GM18870 (cell line): ENCODE measurements around the gene BCL2L1.
A peak's percentile ranks its signal among the peaks of the same experiment; 100 is the strongest.
"Not testable (repeated sequence)": the region's sequence is repeated elsewhere in the genome, so short reads cannot be mapped to it uniquely, and the experiment has no call there.

Experiments used
- ATAC-seq: cut with Tn5 transposase; IDR thresholded peaks from one replicate; pipeline ENCODE4 v1.9.1; 2021; ENCODE audit warnings: moderate library complexity; ENCODE audit not compliant: unreplicated experiment

Gene BCL2L1

GRCh38 chr20:31722257-31723068 lies at the start of gene BCL2L1:
Gene BCL2L1, minus strand, starts transcription at chr20:31722868. Its CDS starts 650 bp downstream, at chr20:31722218.
- ATAC-seq = peak; percentile 8

GRCh38 chr20:31770243-31770642 lies 47.6 kb upstream of the BCL2L1 start:
- no peak for ATAC-seq

GRCh38 chr20:31769681-31770080 lies 47.0 kb upstream of the BCL2L1 start:
- no peak for ATAC-seq

DNA sequence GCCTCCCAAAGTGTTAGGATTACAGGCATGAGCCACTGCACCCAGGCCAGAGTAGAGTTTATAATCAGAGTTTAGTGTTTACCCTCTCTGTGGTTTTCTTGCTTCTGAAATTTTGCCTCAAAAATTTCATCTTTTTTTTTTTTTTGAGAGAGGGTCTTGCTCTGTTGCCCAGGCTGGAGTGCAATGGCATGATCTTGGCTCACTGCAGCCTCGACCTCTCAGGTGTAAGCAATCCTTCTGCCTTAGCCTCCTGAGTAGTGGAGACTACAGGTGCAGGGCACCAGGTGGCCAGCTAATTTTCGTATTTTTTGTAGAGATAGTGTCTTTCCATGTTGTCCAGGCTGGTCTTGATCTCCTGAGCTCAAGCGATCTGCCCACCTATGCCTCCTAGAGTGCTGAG lies 45.1 kb upstream of the BCL2L1 start:
- ATAC-seq = no peak

GRCh38 chr20:31764641-31765305 lies 42.1 kb upstream of the BCL2L1 start:
- no peak for ATAC-seq

GRCh38 chr20:31760519-31761240 lies 38.0 kb upstream of the BCL2L1 start:
- no peak for ATAC-seq

- ATAC-seq = no peak
These were observed 37.3 kb upstream of the BCL2L1 start for GRCh38 chr20:31759836-31760518.

DNA sequence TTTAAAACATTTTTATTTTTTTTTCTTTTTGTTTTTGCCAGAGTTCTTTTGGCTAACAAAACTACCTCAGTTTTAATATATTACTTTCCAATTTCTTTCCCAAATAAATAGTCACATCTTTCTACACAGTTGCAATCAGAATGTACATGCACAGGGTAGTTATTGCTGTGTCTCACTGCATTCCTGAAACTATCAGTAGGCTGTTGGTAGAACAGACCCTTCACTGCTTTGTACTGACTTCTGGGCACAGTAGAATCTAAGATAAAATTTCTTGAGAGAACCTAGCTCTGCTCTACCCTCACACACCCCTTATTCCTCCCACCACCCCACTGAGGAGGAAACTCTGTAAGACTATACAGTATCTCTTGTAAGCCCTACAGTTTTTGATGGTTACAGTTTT lies 36.3 kb upstream of the BCL2L1 start:
- ATAC-seq = no peak

DNA sequence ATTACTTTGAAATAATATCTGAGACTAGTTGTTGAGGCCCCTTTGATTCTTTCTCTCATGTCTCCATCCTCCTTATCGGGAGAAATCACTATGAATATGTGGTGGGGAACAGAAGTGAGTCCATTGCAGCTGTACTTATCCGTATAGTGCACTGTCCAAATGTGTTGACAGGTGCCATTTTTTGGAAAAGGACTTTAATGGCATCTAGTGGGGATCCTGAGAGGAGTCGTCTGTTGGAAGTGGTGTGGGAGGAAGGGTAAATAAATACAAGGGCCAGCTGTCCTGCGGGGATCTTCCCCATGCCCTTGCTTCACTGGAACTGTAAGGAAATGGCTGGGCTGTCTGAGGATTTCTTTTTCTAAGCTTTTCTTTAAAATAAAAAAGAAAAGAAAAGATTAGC lies 35.9 kb upstream of the BCL2L1 start:
- no peak for ATAC-seq

DNA sequence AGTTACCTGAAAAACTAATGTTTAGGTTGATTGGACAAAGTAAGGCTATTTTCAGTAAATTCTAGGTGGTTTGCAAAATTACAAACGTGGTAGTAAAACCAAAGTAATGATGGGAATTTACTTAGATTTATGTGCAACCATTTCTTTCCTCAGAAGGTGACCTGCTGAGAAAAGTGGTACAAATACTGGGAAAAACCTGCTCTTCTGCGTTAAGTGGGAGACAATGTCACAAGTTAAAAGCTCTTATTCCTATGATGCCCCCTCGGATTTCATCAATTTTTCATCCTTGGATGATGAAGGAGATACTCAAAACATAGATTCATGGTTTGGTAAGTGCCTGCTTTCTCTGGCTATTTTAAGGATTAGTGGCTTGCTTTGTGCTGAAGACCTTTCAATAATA lies 34.6 kb upstream of the BCL2L1 start:
- no peak for ATAC-seq

- ATAC-seq = no peak
These were observed 28.5 kb upstream of the BCL2L1 start for GRCh38 chr20:31751126-31751525.

DNA sequence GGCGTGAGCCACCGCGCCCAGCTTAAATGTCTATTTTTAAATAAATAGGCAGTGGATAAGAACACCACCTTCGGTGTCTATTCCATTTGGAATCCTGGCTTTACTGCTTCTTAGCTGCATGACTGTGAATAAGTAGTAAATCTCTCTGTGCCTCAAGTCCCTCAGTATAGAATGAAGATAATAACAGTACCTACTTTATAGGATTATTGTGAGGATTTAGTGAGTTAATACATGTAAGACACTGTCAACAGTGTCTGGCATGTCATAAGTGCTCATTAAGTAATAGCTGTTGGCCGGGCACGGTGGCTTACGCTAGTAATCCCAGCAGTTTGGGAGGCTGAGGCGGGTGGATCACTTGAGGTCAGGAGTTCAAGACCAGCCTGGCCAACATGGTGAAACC lies 26.6 kb upstream of the BCL2L1 start:
- ATAC-seq = no peak

GRCh38 chr20:31747640-31748039 lies 25.0 kb upstream of the BCL2L1 start:
- no peak for ATAC-seq

DNA sequence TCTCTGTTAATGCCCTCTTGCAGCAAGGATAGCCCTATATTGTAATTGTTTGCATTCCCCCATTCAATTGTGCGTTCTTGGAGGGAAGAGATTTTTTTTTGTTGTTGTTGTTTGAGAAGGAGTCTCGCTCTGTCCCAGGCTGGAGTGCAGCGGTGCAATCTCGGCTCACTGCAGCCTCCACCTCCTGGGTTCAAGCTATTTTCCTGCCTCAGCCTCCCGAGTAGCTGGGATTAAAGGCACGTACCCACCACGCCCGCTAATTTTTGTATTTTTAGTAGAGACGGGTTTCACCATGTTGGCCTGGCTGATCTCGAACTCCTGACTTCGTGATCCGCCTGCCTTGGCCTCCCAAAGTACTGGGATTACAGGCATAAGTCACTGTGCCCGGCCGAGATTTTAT lies 24.4 kb upstream of the BCL2L1 start:
- ATAC-seq = not testable (repeated sequence)

GRCh38 chr20:31746068-31746878 lies 23.6 kb upstream of the BCL2L1 start:
- no peak for ATAC-seq

GRCh38 chr20:31740656-31741323 lies 18.1 kb upstream of the BCL2L1 start:
- ATAC-seq = no peak

DNA sequence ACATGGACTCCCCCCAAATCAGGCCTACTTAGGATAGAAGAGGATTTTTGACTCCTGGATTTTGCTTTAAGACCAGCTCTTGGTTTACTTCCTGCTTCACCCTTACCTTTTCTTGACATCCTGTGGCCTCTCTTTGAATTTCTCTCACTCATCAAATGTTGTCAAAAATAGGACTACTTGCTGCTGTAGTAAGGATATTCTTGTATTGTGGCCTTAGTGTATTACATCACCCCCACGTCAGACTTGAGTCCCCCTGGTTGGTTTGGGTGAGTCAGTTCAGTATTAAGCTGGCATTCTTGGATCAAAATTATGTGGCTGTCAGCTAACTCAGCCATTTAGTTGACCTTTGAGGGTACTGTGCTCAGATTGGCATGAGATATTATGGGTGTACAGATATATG lies 17.5 kb upstream of the BCL2L1 start:
- no peak for ATAC-seq

DNA sequence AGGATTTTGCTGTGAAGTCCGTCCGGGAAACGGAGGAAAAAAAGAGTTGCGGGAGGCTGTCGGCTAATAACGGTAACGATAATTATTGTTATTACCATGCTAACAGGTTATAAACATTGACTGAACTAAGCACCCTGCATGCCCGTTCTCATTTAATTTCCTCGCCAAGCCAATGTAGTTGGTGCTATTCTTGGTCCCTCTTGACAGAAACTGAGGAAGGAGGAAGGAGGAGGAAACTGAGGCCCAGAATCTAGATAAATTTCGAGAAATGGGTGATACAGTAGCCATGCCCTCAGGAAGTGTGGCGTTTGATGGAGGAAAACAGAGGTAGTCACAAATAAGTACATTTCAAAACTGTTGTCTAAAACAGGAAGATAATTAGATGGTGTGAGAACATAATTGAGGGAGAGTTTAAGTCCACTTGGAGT lies 16.9 kb upstream of the BCL2L1 start:
- ATAC-seq = no peak

GRCh38 chr20:31738729-31739549 lies 16.3 kb upstream of the BCL2L1 start, which contains the start of gene TPX2:
Gene TPX2, plus strand, starts transcription at chr20:31739290. Its CDS starts 18,187 bp downstream, at chr20:31757477.
- peak; percentile 89 for ATAC-seq
